A549 (cell line): ENCODE results near the gene HNMT. TPM values are rescaled to one million over a fixed set of nuclear protein-coding genes. Genes with fewer than 3 reads are reported as not detected.

ENCODE experiments used
- ATAC-seq, 2 experiments: fragments of 200-7000 bp in 1 of 2; fragments of >200 bp in 1 of 2; cut with Nextera tagmentation in 1 of 2; cut with Tn5 transposase in 1 of 2; 3 replicates each; pipeline versions ENCODE4 v1.8.0 to v1.9.1; 2018 to 2020; ENCODE audit warnings: mild to moderate bottlenecking in 1 of 2, moderate library complexity in 1 of 2
- CTCF ChIA-PET: fragments of 300-600 bp; sonication (Branson Sonifier 250); formaldehyde crosslinking; extraction: SDS; loops from one replicate; lab custom pipeline; 2021; ENCODE audit warnings: antibody characterized with exemption, inconsistent platforms; lab: Yijun Ruan, JAX
- POLR2A ChIA-PET: fragments of 350-600 bp; formaldehyde crosslinking; extraction: SDS; loops from one replicate; lab custom pipeline; 2021; ENCODE audit warnings: antibody characterized with exemption, inconsistent platforms; lab: Yijun Ruan, JAX
- DNase-seq, 2 experiments: peaks; one replicate each; pipeline versions ENCODE4 v3.0.0 to v3.0.0-alpha.2; 2011 to 2016; ENCODE audit warnings: low read depth in 1 of 2, low spot score in 1 of 2
- FAIRE-seq: peaks from 2 replicates; lab custom pipeline; 2011; peaks lifted over from hg19 to GRCh38; lab: Jason Lieb, UNC
- H3K27ac ChIP-seq, 2 experiments: fragments of >200 bp; sonication (Bioruptor Twin); formaldehyde crosslinking; 3 replicates each; pipeline ENCODE4 v1.5.1; 2016 to 2017
- H3K4me1 ChIP-seq: fragments of >200 bp; sonication (Bioruptor Twin); formaldehyde crosslinking; 3 replicates; pipeline ENCODE4 v1.6.1; 2016
- H3K4me2 ChIP-seq: fragments of >200 bp; sonication (Bioruptor Twin); formaldehyde crosslinking; 3 replicates; pipeline ENCODE4 v1.6.1; 2016
- H3K4me3 ChIP-seq: fragments of >200 bp; sonication (Bioruptor Twin); formaldehyde crosslinking; 3 replicates; pipeline ENCODE4 v1.5.1; 2016
- H3K9me3 ChIP-seq: fragments of >200 bp; sonication (Bioruptor Twin); formaldehyde crosslinking; 3 replicates; pipeline ENCODE4 v1.6.1; 2016
- CBX2 ChIP-seq: fragments of 200-600 bp; sonication (generic); IDR thresholded peaks from 2 replicates; pipeline ENCODE4 v1.6.1; 2016; ENCODE audit warnings: low read depth, mild to moderate bottlenecking, borderline replicate concordance
- FOXS1 ChIP-seq: fragments of 250-450 bp; sonication (Bioruptor Pico); IDR thresholded peaks from 2 replicates; pipeline ENCODE4 v1.5.0; 2020; ENCODE audit warnings: mild to moderate bottlenecking, moderate library complexity
- HEYL ChIP-seq: fragments of 250-450 bp; sonication (Bioruptor Pico); IDR thresholded peaks from 2 replicates; pipeline ENCODE4 v1.8.0; 2021; ENCODE audit warnings: mild to moderate bottlenecking, moderate library complexity
- JUN ChIP-seq, 2 experiments: fragments of >200 bp; sonication (Bioruptor Twin); formaldehyde crosslinking; IDR thresholded peaks; 2 replicates in 1 of 2; 3 replicates in 1 of 2; pipeline ENCODE4 v1.6.1; 2016 to 2017
- JUNB ChIP-seq: fragments of >200 bp; sonication (Bioruptor Twin); formaldehyde crosslinking; IDR thresholded peaks from 2 replicates; pipeline ENCODE4 v1.6.1; 2016
- KDM1A ChIP-seq: fragments of 200-600 bp; sonication (generic); IDR thresholded peaks from 2 replicates; pipeline ENCODE4 v1.6.1; 2016; ENCODE audit warnings: low read depth, mild to moderate bottlenecking
- NFE2L2 ChIP-seq: fragments of 150-350 bp; conservative IDR thresholded peaks from 2 replicates; pipeline ENCODE4 v1.6.1; 2014; ENCODE audit warnings: low read length
- NR3C1 ChIP-seq: fragments of >200 bp; sonication (Bioruptor Twin); formaldehyde crosslinking; IDR thresholded peaks from 3 replicates; pipeline ENCODE4 v1.6.1; 2017
- PHF8 ChIP-seq: fragments of 200-600 bp; sonication (generic); IDR thresholded peaks from 2 replicates; pipeline ENCODE4 v1.6.1; 2016; ENCODE audit warnings: low read depth, mild to moderate bottlenecking, antibody characterized with exemption, moderate library complexity, borderline replicate concordance
- RAD21 ChIP-seq, 2 experiments: fragments of >200 bp in 1 of 2; sonication (Bioruptor Twin) in 1 of 2; formaldehyde crosslinking in 1 of 2; IDR thresholded peaks in 1 of 2; conservative IDR thresholded peaks in 1 of 2; 2 replicates in 1 of 2; 3 replicates in 1 of 2; pipeline ENCODE4 v1.6.1; 2012 to 2018; ENCODE audit warnings: inconsistent platforms in 1 of 2
- RCOR1 ChIP-seq: fragments of 150-350 bp; IDR thresholded peaks from 2 replicates; pipeline ENCODE4 v1.6.1; 2014; ENCODE audit warnings: antibody characterized with exemption, low read length, low read depth
- RNF2 ChIP-seq: fragments of 200-600 bp; sonication (generic); IDR thresholded peaks from 2 replicates; pipeline ENCODE4 v1.6.1; 2016; ENCODE audit warnings: low read depth, mild to moderate bottlenecking, antibody characterized with exemption, moderate library complexity, borderline replicate concordance
- SREBF2 ChIP-seq: fragments of 450-650 bp; IDR thresholded peaks from 2 replicates; pipeline ENCODE4 v1.6.1; 2014; ENCODE audit warnings: mild to moderate bottlenecking, moderate library complexity
- TFCP2L1 ChIP-seq: fragments of 250-450 bp; sonication (Bioruptor Pico); IDR thresholded peaks from 2 replicates; pipeline ENCODE4 v1.5.0; 2021; ENCODE audit warnings: mild to moderate bottlenecking
- WGBS: methylation state at CpG from one replicate; pipeline ENCODE4 v1.1.6; 2017; ENCODE audit errors: missing lambda C conversion rate; 5-methylcytosine and 5-hydroxymethylcytosine counted together
- polyA plus RNA-seq, 4 experiments: library from polyadenylated mRNA; depleted of rRNA in 3 of 4; stranded (reverse); fragments of >200 nt; fragmentation: RNase III in 1 of 4; extraction: RNeasy Plus Mini Kit Qiagen cat#74134 plus additional on column Dnase treatment in 1 of 4; gene quantifications; 2 replicates in 3 of 4; 3 replicates in 1 of 4; pipeline ENCODE4 v1.2.3, GENCODE V29; 2011 to 2017
- TF ChIP-seq, protein P1 (sequence below): fragments of 250-450 bp; sonication (Bioruptor Pico); IDR thresholded peaks from 2 replicates; pipeline ENCODE4 v1.5.0; 2021; ENCODE audit warnings: mild to moderate bottlenecking, moderate library complexity, borderline replicate concordance
- TF ChIP-seq, protein P2 (sequence below): IDR thresholded peaks from 2 replicates; pipeline ENCODE4 v1.6.1; 2012
- TF ChIP-seq, protein P3 (sequence below): fragments of 250-450 bp; sonication (Bioruptor Pico); IDR thresholded peaks from 2 replicates; pipeline ENCODE4 v1.5.0; 2020; ENCODE audit warnings: low read depth, mild to moderate bottlenecking, moderate library complexity
- TF ChIP-seq, protein P4 (sequence below): fragments of >200 bp; sonication (Bioruptor Twin); formaldehyde crosslinking; IDR thresholded peaks from 3 replicates; pipeline ENCODE4 v1.6.1; 2016
- TF ChIP-seq, protein P5 (sequence below): fragments of 150-350 bp; IDR thresholded peaks from 2 replicates; pipeline ENCODE4 v1.6.1; 2014; ENCODE audit warnings: low read depth, mild to moderate bottlenecking, low read length
- TF ChIP-seq, protein P6 (sequence below): IDR thresholded peaks from 2 replicates; pipeline ENCODE4 v1.6.1; 2012

The HNMT gene
- polyA plus RNA-seq, 2 of the 4 experiments (the other 2 are of a cell fraction), result 1.5 to 5.5 TPM

DNA sequence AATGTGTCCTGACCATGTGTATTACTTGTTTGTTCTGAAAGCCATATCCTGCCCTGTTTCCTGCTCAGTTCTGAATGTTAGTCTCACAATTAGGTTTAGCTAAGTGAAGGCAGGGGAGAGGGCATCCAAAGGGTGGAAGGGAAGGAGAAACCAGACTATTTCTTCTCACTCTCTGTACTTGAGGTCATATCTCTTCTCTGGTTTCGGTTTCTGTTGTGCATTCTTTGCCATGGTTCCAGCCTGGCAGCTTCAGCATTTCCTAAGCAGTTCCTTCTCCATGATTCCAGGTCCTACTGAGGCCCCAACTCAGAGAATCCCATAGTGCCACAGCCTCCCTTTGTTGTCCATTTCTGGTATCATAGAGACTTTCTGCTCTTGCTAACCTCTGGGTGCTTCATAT is 40.3 kb upstream of the HNMT start:
- DNase-seq, result no peak
- WGBS, result 65% methylated on average over 1 of the region's 1 CpG
- no peak for ATAC-seq
- no peaks in the 10 kb centered on the region for H3K9me3 ChIP-seq
- POLR2A ChIA-PET, result no interaction called here
- H3K4me3 ChIP-seq, result no peak overlapping the region
- CTCF ChIA-PET, result interaction anchor here (1.5 kb wide), 1 partner anchor 8 kb away, joined by 5 read pairs; no protein-coding TSS in a partner anchor
- H3K4me2 ChIP-seq, result no peak overlapping the region
- H3K27ac ChIP-seq, result no peak overlapping the region
- no peak for FAIRE-seq
- H3K4me1 ChIP-seq, result peaks cover 17% of the 10 kb centered on the region
- no peak for TF ChIP-seq HEYL (CRISPR knock-in tag)
- TF ChIP-seq, protein P1, sequence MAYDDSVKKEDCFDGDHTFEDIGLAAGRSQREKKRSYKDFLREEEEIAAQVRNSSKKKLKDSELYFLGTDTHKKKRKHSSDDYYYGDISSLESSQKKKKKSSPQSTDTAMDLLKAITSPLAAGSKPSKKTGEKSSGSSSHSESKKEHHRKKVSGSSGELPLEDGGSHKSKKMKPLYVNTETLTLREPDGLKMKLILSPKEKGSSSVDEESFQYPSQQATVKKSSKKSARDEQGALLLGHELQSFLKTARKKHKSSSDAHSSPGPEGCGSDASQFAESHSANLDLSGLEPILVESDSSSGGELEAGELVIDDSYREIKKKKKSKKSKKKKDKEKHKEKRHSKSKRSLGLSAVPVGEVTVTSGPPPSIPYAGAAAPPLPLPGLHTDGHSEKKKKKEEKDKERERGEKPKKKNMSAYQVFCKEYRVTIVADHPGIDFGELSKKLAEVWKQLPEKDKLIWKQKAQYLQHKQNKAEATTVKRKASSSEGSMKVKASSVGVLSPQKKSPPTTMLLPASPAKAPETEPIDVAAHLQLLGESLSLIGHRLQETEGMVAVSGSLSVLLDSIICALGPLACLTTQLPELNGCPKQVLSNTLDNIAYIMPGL (CRISPR knock-in tag), result no peak
- no peak for TF ChIP-seq RNF2
- TF ChIP-seq, protein P2, sequence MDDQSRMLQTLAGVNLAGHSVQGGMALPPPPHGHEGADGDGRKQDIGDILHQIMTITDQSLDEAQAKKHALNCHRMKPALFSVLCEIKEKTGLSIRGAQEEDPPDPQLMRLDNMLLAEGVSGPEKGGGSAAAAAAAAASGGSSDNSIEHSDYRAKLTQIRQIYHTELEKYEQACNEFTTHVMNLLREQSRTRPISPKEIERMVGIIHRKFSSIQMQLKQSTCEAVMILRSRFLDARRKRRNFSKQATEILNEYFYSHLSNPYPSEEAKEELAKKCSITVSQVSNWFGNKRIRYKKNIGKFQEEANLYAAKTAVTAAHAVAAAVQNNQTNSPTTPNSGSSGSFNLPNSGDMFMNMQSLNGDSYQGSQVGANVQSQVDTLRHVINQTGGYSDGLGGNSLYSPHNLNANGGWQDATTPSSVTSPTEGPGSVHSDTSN, result no peak
- no peak for TF ChIP-seq RAD21 (conservative IDR thresholded peaks at IDR 0.05 in 1 of 2, IDR thresholded peaks at IDR 0.05 in 1 of 2)
- TF ChIP-seq, protein P3, sequence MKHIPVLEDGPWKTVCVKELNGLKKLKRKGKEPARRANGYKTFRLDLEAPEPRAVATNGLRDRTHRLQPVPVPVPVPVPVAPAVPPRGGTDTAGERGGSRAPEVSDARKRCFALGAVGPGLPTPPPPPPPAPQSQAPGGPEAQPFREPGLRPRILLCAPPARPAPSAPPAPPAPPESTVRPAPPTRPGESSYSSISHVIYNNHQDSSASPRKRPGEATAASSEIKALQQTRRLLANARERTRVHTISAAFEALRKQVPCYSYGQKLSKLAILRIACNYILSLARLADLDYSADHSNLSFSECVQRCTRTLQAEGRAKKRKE, result no peak
- TF ChIP-seq JUNB, result no peak
- no peak for TF ChIP-seq CBX2
- no peak for TF ChIP-seq NFE2L2
- TF ChIP-seq, protein P4, sequence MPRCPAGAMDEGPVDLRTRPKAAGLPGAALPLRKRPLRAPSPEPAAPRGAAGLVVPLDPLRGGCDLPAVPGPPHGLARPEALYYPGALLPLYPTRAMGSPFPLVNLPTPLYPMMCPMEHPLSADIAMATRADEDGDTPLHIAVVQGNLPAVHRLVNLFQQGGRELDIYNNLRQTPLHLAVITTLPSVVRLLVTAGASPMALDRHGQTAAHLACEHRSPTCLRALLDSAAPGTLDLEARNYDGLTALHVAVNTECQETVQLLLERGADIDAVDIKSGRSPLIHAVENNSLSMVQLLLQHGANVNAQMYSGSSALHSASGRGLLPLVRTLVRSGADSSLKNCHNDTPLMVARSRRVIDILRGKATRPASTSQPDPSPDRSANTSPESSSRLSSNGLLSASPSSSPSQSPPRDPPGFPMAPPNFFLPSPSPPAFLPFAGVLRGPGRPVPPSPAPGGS, result no peak
- TF ChIP-seq, protein P5, sequence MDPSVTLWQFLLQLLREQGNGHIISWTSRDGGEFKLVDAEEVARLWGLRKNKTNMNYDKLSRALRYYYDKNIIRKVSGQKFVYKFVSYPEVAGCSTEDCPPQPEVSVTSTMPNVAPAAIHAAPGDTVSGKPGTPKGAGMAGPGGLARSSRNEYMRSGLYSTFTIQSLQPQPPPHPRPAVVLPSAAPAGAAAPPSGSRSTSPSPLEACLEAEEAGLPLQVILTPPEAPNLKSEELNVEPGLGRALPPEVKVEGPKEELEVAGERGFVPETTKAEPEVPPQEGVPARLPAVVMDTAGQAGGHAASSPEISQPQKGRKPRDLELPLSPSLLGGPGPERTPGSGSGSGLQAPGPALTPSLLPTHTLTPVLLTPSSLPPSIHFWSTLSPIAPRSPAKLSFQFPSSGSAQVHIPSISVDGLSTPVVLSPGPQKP, result no peak
- no peak for TF ChIP-seq SREBF2
- TF ChIP-seq TFCP2L1, result no peak
- TF ChIP-seq JUN (IDR thresholded peaks at IDR 0.05), result no peak
- TF ChIP-seq RCOR1, result no peak
- no peak for TF ChIP-seq PHF8
- no peak for TF ChIP-seq KDM1A
- no peak for TF ChIP-seq FOXS1 (CRISPR knock-in tag)

DNA sequence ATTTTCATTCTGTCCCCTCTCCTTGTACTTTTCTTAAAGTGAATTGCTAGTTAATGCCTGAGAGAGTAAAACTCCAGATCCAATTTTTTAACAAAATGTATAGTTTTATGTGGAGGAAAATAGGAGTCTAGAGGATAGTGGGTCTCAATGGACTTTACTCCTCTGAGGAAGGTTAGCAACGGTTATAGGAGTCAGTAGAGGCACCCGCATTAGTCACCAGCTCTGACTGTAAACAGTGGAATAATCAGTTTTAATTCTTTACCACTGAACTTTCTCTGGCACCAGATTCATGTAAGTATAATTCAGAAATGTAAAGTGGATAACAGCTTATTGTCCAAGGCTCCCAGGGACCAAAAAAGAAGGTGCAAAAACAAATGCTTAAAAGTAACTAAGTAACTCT is 38.7 kb upstream of the HNMT start:
- Histone ChIP-seq H3K4me3 (no peak overlapping the region), H3K27ac (no peak overlapping the region), H3K4me2 (0 out of 3 replicates have a peak overlapping the region, but pooled peaks have one; percentile 16), H3K4me1 (peaks cover 27% of the 10 kb centered on the region)
- ATAC-seq (no peak), DNase-seq (no peak), FAIRE-seq (no peak)
- ChIA-PET CTCF (interaction anchor here (0.8 to 1.5 kb wide), 2 partner anchors 10 to 60 kb away, joined by 4 to 5 read pairs; no protein-coding TSS in a partner anchor), POLR2A (no interaction called here)
- WGBS, result 41% methylated on average over 2 of the region's 2 CpGs
- TF ChIP-seq, protein P3, result no peak
- TF ChIP-seq RAD21 (conservative IDR thresholded peaks at IDR 0.05 in 1 of 2, IDR thresholded peaks at IDR 0.05 in 1 of 2) (no peak), CBX2 (no peak), NR3C1 (no peak)
- TF ChIP-seq, protein P6, sequence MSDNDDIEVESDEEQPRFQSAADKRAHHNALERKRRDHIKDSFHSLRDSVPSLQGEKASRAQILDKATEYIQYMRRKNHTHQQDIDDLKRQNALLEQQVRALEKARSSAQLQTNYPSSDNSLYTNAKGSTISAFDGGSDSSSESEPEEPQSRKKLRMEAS, result no peak
- TF ChIP-seq, all 56 proteins: peak for 0
- H3K9me3 ChIP-seq, result no peaks in the 10 kb centered on the region
